Activated T-helper 1 cell treated with anti-CD3 and anti-CD28 coated beads, Interleukin-12 subunit alpha, Interleukin-12 subunit beta, Interleukin-2, Interleukin-4 antibody, amounts not matched to agents 30 ng/mL and 10 ng/mL and 1 ng/mL, durations not matched to agents 14 hours and 24 hours and 36 hours (primary cell): ENCODE measurements around the gene ACBD3. TPM values are rescaled to one million over a fixed set of nuclear protein-coding genes. Genes with fewer than 3 reads are reported as not detected.

ENCODE experiments used
- DNase-seq: peaks from one replicate; pipeline ENCODE4 v3.0.0; 2021; ENCODE audit warnings: low spot score
- H3K27ac Mint-ChIP-seq: one replicate; pipeline ENCODE4 v1.8.0; 2021; ENCODE audit warnings: mild to moderate bottlenecking, mixed read lengths
- H3K27me3 Mint-ChIP-seq: one replicate; pipeline ENCODE4 v1.8.0; 2022; ENCODE audit warnings: mild to moderate bottlenecking, moderate library complexity, mixed read lengths; ENCODE audit not compliant: insufficient read depth
- H3K36me3 Mint-ChIP-seq: one replicate; pipeline ENCODE4 v1.8.0; 2021; ENCODE audit warnings: low read depth, mixed read lengths
- H3K4me1 Mint-ChIP-seq: one replicate; pipeline ENCODE4 v1.8.0; 2021; ENCODE audit warnings: low read depth, mixed read lengths
- H3K4me3 Mint-ChIP-seq: one replicate; pipeline ENCODE4 v1.8.0; 2021; ENCODE audit warnings: mild to moderate bottlenecking, moderate library complexity, mixed read lengths
- H3K9me3 Mint-ChIP-seq: one replicate; pipeline ENCODE4 v1.8.0; 2021; ENCODE audit warnings: mixed read lengths
- intact Hi-C: fragments of 100-400 bp; cut with micrococcal nuclease; formaldehyde crosslinking; loops from one replicate; pipeline ENCODE4 v1.15.1; 2024
- total RNA-seq: library from RNA; stranded (reverse); gene quantifications from 2 replicates; pipeline ENCODE4 v1.2.3, GENCODE V29; 2022

ACBD3 gene
- total RNA-seq, result 23.6 and 26.0 TPM in 2 replicates

DNA sequence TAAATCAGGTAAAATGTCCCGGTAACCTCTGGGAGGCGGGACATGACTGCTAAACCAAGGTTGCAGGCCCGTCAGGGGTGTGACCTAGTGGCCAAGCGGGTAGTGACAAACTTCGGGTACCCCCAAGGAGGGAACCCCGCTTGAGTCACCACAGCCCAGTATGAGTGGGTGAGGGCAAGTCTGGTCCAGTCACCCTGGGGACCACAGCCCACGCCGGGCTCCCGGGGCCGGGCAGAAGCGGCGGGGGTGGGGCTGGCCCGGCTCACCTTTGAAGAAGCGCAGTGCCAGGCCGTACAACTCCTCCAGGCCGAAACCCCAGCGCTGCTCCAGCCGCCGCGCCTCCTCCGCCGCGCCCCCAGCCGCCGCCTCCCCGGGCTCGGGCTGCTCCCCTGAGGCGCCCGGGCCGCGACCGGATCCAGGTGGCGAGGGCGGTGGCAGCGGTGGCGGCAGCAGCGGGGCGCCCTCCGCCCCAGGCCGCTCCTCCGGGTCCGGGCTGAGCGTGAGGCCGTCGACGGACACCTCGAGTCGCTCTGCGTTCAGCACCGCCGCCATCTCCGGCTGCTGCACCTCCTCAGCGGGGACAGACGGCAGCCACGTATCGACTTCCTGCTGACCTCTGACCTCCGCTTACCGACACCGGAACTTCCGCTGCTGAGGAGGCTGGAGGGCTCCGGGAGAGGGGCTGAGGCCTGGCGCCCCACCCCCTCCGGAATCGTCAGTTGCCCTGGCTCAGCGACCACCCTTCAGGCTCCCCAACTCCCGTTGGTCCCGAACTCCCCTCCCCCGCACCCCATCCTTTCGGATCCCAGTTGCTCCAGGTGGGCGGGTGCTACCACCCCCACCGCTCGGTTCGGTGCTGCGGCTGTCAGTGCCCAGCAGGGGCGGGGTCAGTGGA lies at the start of gene ACBD3:
Gene ACBD3 (minus strand): TSS at position 618 of the 895 bp plus-strand sequence. CDS start 66 bp downstream, at position 552.
- Mint-ChIP-seq H3K9me3 (no peaks in the 10 kb centered on the region), H3K36me3 (peaks cover 13% of the 10 kb centered on the region), H3K4me1 (peaks cover 35% of the 10 kb centered on the region), H3K4me3 (peak within 1 kb of the TSS; percentile 96), H3K27me3 (no peaks in the 10 kb centered on the region), H3K27ac (peak within 1 kb of the TSS; percentile 92)
- intact Hi-C loops, result loop anchor here (1.0 to 2.0 kb wide), 6 partner anchors 11 to 220 kb away; partner anchors contain the start of genes LIN9 and SDE2
- peak; percentile 84 for DNase-seq

DNA sequence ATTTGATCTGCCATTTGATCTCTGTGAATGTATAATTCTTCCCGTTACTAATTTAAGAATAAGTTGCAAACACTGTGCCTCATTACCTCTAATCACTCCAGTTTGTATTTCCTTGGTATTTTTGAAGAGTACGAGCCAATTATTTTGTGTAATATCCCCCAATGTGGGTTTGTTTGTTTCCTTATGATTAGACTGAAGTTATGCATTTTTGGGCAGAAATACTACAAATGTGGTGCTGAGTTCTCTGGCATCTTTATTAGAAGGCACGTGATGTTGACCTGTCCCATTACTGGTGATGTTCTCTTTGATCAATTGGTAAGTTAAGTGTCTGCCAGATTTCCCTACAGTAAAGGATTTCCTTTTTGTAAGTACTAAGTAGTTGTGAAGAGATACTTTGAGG lies 47.3 kb upstream of the ACBD3 start:
- Mint-ChIP-seq H3K4me1 (no peaks in the 10 kb centered on the region), H3K27ac (no peak overlapping the region), H3K9me3 (no peaks in the 10 kb centered on the region), H3K36me3 (peaks cover 14% of the 10 kb centered on the region), H3K4me3 (no peak overlapping the region), H3K27me3 (no peaks in the 10 kb centered on the region)
- intact Hi-C loops, result no loop called here
- DNase-seq, result no peak

DNA sequence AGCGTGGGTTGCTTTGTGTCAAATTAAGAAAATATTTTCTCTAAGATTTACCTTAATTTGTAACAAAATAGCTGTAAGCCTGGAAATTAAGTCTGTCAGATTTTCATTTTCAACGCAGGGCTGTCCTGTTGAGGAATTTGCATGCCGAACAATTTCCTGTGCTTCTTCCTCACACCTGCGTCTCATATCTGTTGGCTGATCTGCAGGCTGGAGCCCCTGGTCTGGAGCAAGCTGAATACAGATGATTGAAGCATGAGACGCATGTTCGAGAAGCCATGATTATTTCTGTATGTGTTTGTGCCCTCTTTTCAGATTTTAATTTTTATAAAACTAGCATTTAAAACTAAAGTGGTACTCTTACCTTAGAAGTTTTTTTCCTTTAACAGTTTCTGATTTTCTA lies 46.8 kb upstream of the ACBD3 start:
- H3K9me3 Mint-ChIP-seq, result no peaks in the 10 kb centered on the region
- no peaks in the 10 kb centered on the region for H3K4me1 Mint-ChIP-seq
- no peaks in the 10 kb centered on the region for H3K27me3 Mint-ChIP-seq
- DNase-seq, result no peak
- intact Hi-C loops, result no loop called here
- peaks cover 14% of the 10 kb centered on the region for H3K36me3 Mint-ChIP-seq
- no peak overlapping the region for H3K27ac Mint-ChIP-seq
- H3K4me3 Mint-ChIP-seq, result no peak overlapping the region

DNA sequence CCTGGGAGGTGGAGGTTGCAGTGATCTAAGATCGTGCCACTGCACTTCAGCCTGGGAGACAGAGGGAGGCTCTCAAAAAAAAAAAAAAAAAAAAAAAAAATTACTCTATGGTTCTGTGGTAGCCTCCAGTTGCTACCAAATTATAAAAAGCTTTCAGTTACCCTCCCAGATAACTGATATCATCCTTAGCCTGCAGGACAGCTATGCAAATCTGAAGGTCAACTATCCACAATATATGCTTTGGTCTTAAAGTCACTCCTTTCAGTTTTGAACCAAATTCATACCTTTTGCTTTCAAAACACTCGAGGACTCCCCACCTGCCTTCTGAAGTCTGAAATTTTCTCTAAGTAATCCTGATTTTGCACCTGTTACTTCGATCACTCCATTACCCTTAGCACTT lies 40.1 kb upstream of the ACBD3 start:
- H3K4me1 Mint-ChIP-seq, result peaks cover 6% of the 10 kb centered on the region
- H3K27me3 Mint-ChIP-seq, result peaks cover 22% of the 10 kb centered on the region
- intact Hi-C loops, result no loop called here
- no peaks in the 10 kb centered on the region for H3K9me3 Mint-ChIP-seq
- H3K36me3 Mint-ChIP-seq, result peaks cover 2% of the 10 kb centered on the region
- H3K4me3 Mint-ChIP-seq, result no peak overlapping the region
- no peak overlapping the region for H3K27ac Mint-ChIP-seq
- no peak for DNase-seq

DNA sequence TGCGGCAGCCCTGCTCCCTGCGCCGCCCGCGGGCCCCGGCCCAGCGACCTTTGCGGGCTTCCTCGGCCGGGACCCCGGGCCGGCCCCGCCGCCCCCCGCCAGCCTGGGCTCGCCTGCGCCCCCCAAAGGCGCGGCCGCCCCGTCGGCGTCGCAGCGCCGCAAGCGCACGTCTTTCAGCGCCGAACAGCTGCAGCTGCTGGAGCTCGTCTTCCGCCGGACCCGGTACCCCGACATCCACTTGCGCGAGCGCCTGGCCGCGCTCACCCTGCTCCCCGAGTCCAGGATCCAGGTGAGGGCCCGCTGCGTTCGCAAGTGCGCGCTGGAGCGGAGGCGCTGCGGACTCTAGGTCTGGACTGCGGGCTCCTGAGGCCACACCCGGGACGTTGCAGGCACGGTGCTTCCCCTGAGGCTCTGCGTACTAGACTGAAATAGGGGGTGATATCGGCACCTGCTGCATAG lies 37.3 kb upstream of the ACBD3 start:
- peak overlapping the region; percentile 78 for H3K4me3 Mint-ChIP-seq
- H3K27ac Mint-ChIP-seq, result no peak overlapping the region
- H3K9me3 Mint-ChIP-seq, result no peaks in the 10 kb centered on the region
- no peaks in the 10 kb centered on the region for H3K36me3 Mint-ChIP-seq
- H3K4me1 Mint-ChIP-seq, result peaks cover 6% of the 10 kb centered on the region
- peak; percentile 11 for DNase-seq
- intact Hi-C loops, result loop anchor here (5.0 kb wide), 1 partner anchor 108 kb away; no protein-coding TSS in a partner anchor
- peaks cover 38% of the 10 kb centered on the region for H3K27me3 Mint-ChIP-seq

DNA sequence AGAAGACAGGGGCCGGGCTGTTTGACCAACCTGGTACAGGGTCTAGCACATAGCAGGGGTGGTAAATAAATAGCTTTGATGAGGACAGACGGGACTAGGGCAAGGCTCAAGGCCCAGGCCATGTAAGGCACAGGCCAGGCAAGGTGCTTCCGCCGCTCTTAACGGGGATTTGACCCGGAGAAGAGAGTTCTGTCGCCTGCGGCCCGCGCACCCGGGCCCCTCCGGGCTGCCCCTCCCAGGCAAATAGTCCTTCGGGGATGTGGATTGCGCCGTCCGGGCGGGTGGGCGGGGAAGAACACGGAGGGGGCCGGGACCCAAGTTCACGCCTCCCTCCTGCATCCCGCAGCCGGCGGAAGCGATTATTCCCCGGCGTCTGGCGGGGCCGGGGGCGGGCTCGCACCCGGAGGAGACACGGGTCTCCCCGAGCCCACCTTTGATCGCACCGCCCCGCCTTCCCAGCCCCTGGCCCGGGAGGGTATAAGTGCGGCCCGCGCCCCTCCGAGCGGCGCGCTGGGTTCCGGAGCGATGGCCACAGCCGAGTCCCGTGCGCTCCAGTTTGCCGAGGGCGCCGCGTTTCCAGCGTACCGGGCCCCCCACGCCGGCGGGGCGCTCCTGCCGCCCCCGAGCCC lies 36.7 kb upstream of the ACBD3 start, which contains the start of gene MIXL1:
Gene MIXL1 (plus strand): TSS at position 508 of the 629 bp plus-strand sequence. CDS start 18 bp downstream, at position 526.
- no peak within 1 kb of the TSS for H3K27ac Mint-ChIP-seq
- H3K36me3 Mint-ChIP-seq, result no peaks in the 10 kb centered on the region
- H3K27me3 Mint-ChIP-seq, result peaks cover 40% of the 10 kb centered on the region
- H3K9me3 Mint-ChIP-seq, result no peaks in the 10 kb centered on the region
- peak within 1 kb of the TSS; percentile 78 for H3K4me3 Mint-ChIP-seq
- H3K4me1 Mint-ChIP-seq, result peaks cover 6% of the 10 kb centered on the region
- intact Hi-C loops, result loop anchor here (5.0 kb wide), 1 partner anchor 109 kb away; no protein-coding TSS in a partner anchor
- DNase-seq, result no peak

DNA sequence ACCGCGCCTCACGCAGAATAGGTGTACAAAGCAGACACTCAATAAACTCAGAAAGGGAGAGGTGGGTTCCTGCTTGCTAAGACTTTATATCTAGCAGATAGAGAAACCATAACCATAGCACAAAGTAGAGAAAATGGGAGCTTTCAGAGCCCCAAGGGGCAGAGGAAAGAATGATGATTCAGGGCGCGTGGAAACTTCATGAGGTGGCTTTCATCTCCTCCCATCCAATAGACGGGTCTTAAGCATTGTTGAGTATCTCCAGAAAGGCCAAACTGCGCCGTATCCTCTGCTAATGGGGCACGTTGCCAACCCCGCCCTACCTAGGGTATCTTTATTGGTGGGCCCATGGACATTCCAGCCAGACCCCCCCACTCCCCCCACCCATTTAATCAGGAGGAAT lies 36.1 kb upstream of the ACBD3 start:
- Mint-ChIP-seq H3K27me3 (peaks cover 40% of the 10 kb centered on the region), H3K27ac (no peak overlapping the region), H3K9me3 (no peaks in the 10 kb centered on the region), H3K4me3 (peak overlapping the region; percentile 61), H3K4me1 (peaks cover 6% of the 10 kb centered on the region), H3K36me3 (no peaks in the 10 kb centered on the region)
- intact Hi-C loops, result loop anchor here (5.0 kb wide), 1 partner anchor 110 kb away; no protein-coding TSS in a partner anchor
- DNase-seq, result no peak

DNA sequence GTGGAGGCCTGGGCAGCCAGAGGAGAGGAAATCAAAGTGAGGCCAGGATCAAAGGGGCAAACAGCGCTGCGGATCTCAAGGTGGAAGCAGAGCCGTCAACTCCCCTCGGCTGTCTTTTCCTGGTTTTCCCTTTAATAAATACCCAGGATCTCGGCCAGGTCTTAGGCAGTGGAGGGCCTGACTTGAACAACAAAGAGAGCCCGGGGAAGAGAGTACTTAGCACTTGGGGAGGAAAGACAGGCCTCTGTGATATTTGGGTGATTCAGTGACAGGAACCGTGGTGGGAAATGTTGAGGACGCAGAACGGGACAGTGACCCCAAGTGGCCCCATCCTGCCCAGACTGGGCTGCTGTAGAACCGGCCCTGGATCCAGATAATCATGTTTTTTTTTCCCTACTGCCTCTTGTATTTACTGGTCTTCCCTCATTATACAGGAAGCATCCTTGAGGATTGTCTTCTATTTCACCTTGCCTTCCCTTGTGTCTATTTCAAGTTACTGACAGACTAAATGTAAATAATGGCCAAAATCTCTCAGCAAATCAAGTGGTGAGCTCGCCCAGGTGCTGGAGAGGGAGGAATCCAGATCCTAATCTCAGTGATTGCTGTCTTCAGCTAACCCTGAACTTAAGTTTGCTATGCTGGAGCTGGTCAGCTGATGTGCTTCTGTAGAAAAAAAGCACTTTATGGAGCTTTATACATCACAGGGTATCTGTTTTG lies 34.1 kb upstream of the ACBD3 start:
- Mint-ChIP-seq H3K27me3 (peaks cover 40% of the 10 kb centered on the region), H3K9me3 (no peaks in the 10 kb centered on the region), H3K4me3 (no peak overlapping the region), H3K4me1 (peaks cover 6% of the 10 kb centered on the region), H3K36me3 (no peaks in the 10 kb centered on the region), H3K27ac (no peak overlapping the region)
- intact Hi-C loops, result loop anchor here (5.0 kb wide), 1 partner anchor 112 kb away; no protein-coding TSS in a partner anchor
- no peak for DNase-seq

DNA sequence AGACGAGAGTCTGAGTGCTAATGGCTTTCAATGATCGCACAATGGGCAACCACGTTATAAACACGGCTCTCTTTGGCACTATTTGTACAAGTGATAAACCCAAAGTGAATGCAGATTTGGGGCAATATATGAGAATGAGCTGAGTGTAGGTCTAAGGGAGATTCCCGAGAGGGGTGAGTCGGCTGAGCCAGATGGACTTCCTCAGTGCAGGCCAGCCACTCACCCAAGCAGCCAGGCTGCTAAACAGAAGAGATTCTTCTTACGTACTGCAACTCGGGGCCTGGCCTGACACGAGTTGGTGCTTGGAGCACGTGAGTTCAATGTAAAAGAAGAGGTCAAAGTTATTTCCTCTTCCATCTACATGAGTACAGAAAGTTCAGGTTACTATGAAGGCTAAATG lies 30.7 kb upstream of the ACBD3 start:
- H3K27me3 Mint-ChIP-seq, result peaks cover 24% of the 10 kb centered on the region
- no peak overlapping the region for H3K27ac Mint-ChIP-seq
- intact Hi-C loops, result no loop called here
- peaks cover under 1% of the 10 kb centered on the region for H3K4me1 Mint-ChIP-seq
- H3K4me3 Mint-ChIP-seq, result no peak overlapping the region
- DNase-seq, result no peak
- no peaks in the 10 kb centered on the region for H3K9me3 Mint-ChIP-seq
- H3K36me3 Mint-ChIP-seq, result no peaks in the 10 kb centered on the region

DNA sequence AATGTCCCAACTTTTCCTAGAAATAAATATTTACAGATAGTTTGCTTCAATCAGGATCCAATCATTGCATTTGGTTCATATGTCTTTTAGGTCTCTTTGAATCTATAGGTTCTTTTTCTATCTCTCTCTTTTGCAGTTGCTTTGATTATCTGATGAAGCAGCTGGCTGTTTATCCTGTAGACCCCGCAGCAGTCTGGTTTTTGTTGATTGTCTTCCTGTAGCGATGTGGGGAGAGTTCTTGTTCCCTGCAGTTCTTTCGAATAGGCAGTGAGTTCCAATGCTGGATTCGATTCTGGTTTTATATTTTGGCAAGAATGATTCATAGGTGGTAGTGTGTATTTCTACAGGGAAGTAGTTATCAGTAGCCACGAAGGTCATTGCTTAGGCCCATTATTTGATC lies 29.5 kb upstream of the ACBD3 start:
- DNase-seq, result no peak
- intact Hi-C loops, result no loop called here
- Mint-ChIP-seq H3K4me3 (no peak overlapping the region), H3K36me3 (no peaks in the 10 kb centered on the region), H3K4me1 (no peaks in the 10 kb centered on the region), H3K27ac (no peak overlapping the region), H3K27me3 (peaks cover 15% of the 10 kb centered on the region), H3K9me3 (no peaks in the 10 kb centered on the region)

DNA sequence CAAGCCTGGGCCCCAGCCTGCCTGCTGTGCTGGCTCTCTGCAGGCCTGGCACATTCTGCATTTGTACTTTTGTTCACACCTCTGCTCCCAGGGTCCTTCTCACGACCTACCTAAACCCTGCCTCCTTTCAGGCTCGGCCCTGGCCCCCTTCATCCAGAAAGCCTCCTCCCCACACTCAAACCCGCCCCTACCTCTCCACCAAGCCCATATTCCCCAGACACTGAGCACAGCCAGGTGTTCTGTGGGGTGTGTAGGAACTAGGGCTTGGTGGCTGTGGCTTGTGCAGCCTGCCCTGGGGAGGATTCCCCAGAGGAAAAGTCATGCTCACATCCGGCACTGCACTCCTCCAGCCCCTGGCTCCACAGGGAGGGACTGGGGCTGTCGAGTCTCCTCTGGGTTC lies 28.7 kb upstream of the ACBD3 start:
- Mint-ChIP-seq H3K9me3 (no peaks in the 10 kb centered on the region), H3K4me3 (no peak overlapping the region), H3K27me3 (peaks cover 9% of the 10 kb centered on the region), H3K4me1 (no peaks in the 10 kb centered on the region), H3K36me3 (no peaks in the 10 kb centered on the region), H3K27ac (no peak overlapping the region)
- intact Hi-C loops, result no loop called here
- DNase-seq, result no peak

DNA sequence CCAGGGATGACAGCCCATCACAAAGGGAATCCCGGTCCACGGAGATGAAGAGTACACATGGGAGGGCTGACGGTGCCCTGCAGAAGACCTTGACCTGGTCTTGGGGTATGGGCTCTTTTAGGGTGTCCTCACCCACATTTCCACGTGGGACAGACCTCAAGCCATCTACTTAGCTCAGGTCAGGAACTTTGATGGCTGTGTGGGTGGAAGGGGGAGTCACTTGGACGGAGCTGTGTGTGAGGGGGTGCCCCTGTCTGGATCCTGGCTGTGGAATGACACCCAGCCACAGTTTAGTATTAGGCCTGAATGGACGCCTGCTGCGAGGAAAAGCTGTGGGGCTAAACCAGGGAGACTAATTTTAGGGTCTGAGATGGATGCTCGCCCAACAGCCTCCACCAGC lies 26.0 kb upstream of the ACBD3 start:
- Mint-ChIP-seq H3K27ac (no peak overlapping the region), H3K36me3 (no peaks in the 10 kb centered on the region), H3K4me3 (no peak overlapping the region), H3K4me1 (no peaks in the 10 kb centered on the region), H3K27me3 (peaks cover 2% of the 10 kb centered on the region), H3K9me3 (no peaks in the 10 kb centered on the region)
- intact Hi-C loops, result no loop called here
- no peak for DNase-seq
